Brain microvascular endothelial cell (primary cell): Measurements from ENCODE around the gene ECPAS.

Source experiments
- DNase-seq: peaks from one replicate; pipeline ENCODE4 v3.0.0-alpha.2; 2020
- H3K27ac ChIP-seq: fragments of 250-450 bp; sonication (Bioruptor Pico); 2 replicates; pipeline ENCODE4 v1.5.1; 2020; ENCODE audit warnings: mild to moderate bottlenecking, moderate library complexity
- H3K27me3 ChIP-seq: fragments of 250-450 bp; sonication (Bioruptor Pico); replicated peaks from 2 replicates; pipeline ENCODE4 v1.5.1; 2020; ENCODE audit warnings: mild to moderate bottlenecking
- H3K36me3 ChIP-seq: fragments of 250-450 bp; sonication (Bioruptor Pico); replicated peaks from 2 replicates; pipeline ENCODE4 v1.5.1; 2020; ENCODE audit warnings: mild to moderate bottlenecking
- H3K4me3 ChIP-seq: 2 replicates; pipeline ENCODE4 v1.5.1; 2011; ENCODE audit warnings: low read depth, mild to moderate bottlenecking, control low read depth, low read length, moderate library complexity
- in situ Hi-C: cut with HindIII; loops from 2 replicates; pipeline ENCODE4 v1.10.0; 2017; ENCODE audit warnings: low sequenced_read_pairs, low pct_ligation_motif_present
- TF ChIP-seq, protein P1 (sequence below): IDR thresholded peaks from 2 replicates; pipeline ENCODE4 v1.5.1; 2011; ENCODE audit warnings: low read depth, mild to moderate bottlenecking, moderate library complexity, low read length, control low read depth, inconsistent platforms; ENCODE audit errors: missing control alignments

Gene ECPAS

DNA sequence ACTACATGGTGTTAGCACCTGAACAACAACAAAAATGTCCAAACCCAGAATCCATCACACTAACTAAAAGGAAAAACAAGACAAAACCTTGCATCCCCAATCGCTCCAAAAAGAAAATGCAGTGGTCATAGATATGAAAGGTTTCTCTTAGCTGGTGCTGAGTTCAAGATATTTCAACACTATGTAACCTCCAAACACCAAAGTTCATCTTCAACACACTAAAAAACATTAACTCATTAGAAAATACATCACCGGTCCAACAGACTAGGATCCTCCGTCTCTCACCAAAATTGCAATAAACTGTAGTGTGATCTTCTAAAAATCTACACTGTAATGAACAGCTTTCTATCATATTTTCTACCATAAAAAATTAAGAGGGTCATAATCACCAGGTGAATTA, 60.8 kb downstream of the ECPAS start:
- no peak for DNase-seq
- TF ChIP-seq, protein P1, sequence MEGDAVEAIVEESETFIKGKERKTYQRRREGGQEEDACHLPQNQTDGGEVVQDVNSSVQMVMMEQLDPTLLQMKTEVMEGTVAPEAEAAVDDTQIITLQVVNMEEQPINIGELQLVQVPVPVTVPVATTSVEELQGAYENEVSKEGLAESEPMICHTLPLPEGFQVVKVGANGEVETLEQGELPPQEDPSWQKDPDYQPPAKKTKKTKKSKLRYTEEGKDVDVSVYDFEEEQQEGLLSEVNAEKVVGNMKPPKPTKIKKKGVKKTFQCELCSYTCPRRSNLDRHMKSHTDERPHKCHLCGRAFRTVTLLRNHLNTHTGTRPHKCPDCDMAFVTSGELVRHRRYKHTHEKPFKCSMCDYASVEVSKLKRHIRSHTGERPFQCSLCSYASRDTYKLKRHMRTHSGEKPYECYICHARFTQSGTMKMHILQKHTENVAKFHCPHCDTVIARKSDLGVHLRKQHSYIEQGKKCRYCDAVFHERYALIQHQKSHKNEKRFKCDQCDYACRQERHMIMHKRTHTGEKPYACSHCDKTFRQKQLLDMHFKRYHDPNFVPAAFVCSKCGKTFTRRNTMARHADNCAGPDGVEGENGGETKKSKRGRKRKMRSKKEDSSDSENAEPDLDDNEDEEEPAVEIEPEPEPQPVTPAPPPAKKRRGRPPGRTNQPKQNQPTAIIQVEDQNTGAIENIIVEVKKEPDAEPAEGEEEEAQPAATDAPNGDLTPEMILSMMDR = no peak
- Histone ChIP-seq H3K36me3 (peaks cover 40% of the 10 kb centered on the region), H3K27me3 (no peaks in the 10 kb centered on the region), H3K4me3 (no peak overlapping the region), H3K27ac (no peak overlapping the region)
- in situ Hi-C loops = no loop called here

DNA sequence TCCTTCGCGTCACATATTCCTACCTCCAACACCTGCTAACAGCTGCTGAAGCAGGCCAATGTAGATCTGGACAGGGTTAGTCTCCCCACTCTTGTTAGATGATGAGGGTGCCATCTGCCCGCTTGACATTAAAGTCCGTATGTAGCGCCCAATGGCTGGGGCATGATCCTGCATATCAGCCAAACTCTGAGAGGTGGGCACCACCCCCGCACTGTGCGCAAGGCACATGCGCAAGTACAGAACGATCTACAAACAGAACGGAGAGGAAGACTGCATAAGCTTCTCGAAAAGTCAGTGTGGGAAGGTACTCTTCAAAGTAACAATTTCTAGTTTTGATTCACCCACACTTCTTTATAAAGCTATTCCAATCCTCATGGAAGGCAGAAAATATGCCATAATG, 69.8 kb downstream of the ECPAS start:
- Histone ChIP-seq H3K36me3 (peaks cover 47% of the 10 kb centered on the region), H3K27me3 (no peaks in the 10 kb centered on the region), H3K4me3 (no peak overlapping the region), H3K27ac (no peak overlapping the region)
- TF ChIP-seq, protein P1 = no peak
- in situ Hi-C loops = no loop called here
- no peak for DNase-seq

DNA sequence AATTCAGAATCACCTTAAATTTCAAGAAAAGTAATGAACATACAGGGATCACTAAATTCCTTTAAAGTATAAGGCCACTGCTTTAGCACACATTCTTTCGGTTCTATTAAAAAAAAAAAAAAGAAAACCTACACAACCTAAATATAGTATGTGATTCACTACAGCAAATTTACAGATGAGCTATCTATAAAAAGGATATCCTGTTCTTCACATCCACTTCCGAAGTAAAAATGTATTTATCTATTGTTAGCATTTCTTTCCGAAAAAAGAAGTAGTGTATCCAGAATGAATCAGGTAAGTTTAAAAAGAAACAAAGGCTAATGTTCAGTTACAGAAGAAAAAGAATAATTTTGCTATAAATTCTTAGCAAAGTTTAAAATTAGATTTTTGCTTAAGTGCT, 70.2 kb downstream of the ECPAS start:
- peaks cover 50% of the 10 kb centered on the region for H3K36me3 ChIP-seq
- no peak overlapping the region for H3K4me3 ChIP-seq
- in situ Hi-C loops = no loop called here
- DNase-seq = no peak
- no peaks in the 10 kb centered on the region for H3K27me3 ChIP-seq
- H3K27ac ChIP-seq = no peak overlapping the region
- TF ChIP-seq, protein P1 = no peak

DNA sequence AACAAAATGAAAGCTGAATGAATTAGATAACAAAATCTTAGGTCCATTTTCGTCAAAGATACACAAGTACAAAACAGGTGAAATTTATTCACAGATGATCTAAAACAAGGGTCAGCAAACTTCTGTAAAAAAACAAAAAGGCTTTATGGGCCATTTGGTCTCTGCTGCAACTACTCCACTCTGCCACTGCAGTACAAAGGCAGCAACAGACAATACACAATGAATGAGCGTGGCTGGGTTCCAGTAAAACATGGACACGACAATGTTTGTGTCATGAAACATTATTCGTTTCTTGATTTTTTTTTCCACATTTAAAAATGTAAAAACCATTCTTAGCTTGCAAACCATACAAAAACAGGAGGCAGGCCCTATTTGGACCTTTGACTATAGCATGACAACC, 71.9 kb downstream of the ECPAS start:
- in situ Hi-C loops = no loop called here
- no peak for DNase-seq
- no peak overlapping the region for H3K4me3 ChIP-seq
- H3K27me3 ChIP-seq = no peaks in the 10 kb centered on the region
- TF ChIP-seq, protein P1 = peak; percentile 24
- no peak overlapping the region for H3K27ac ChIP-seq
- H3K36me3 ChIP-seq = peaks cover 61% of the 10 kb centered on the region

DNA sequence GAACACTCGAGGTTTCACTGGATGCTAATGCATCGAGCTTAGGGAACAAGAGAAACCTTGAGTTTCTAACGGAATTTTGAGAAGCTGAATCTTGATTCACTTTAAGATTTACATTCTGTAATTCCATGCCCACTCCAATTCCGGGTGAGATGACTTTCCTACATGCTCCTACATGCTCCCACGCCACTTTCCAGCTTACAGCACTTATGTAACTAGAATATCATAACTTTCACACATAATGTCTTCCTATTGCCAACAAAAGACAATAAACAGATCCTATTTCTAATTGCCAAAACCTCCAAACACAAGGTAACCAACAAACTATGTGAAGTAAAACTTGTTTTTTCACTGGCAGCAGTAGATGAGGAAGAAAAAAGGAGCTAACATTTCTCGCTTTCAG, 72.9 kb downstream of the ECPAS start:
- Histone ChIP-seq H3K27ac (no peak overlapping the region), H3K4me3 (no peak overlapping the region), H3K36me3 (peaks cover 57% of the 10 kb centered on the region), H3K27me3 (no peaks in the 10 kb centered on the region)
- TF ChIP-seq, protein P1 = no peak
- no peak for DNase-seq
- in situ Hi-C loops = no loop called here

DNA sequence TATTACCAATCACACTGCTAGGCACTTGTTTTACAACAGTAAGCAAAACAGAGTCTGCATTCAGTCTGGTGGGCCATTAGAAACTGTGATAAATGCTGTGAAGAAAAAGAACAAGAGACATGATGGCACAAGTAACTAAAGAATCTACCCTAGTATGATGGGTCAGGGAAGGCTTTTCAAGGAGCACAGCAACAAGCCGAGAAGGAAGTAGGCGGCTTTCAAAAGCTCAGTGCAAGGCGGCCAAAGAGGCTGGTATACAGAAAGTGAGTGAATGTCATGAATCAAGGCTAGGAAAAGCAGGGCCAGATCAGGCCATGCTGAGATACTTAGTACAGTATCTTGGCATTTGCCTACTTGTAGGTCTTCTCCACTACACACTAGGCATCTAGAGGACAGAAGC, 76.4 kb downstream of the ECPAS start:
- TF ChIP-seq, protein P1 = no peak
- in situ Hi-C loops = no loop called here
- no peak for DNase-seq
- Histone ChIP-seq H3K27ac (no peak overlapping the region), H3K36me3 (peaks cover 47% of the 10 kb centered on the region), H3K27me3 (no peaks in the 10 kb centered on the region), H3K4me3 (no peak overlapping the region)
